DMS53 (cell line): Measurements from ENCODE around the gene ARSI.
A peak's percentile ranks its signal among the peaks of the same experiment; 100 is the strongest.

Source experiments
- DNase-seq: peaks from one replicate; lab custom pipeline; 2025; lab: John Stamatoyannopoulos, UW

Gene ARSI

GRCh38 chr5:150293091-150293941 lies 9.4 kb downstream of the ARSI start:
- DNase-seq, result no peak

- DNase-seq, result no peak
Observed at GRCh38 chr5:150291388-150292385, 11.0 kb downstream of the ARSI start.

- DNase-seq, result peak; percentile 90
Observed at GRCh38 chr5:150289551-150290390, 12.9 kb downstream of the ARSI start, which contains the start of gene CAMK2A. Gene CAMK2A (minus strand): TSS chr5:150289773. CDS start chr5:150289625, 148 bp downstream.

- DNase-seq, result no peak
Observed at GRCh38 chr5:150288791-150289190, 13.9 kb downstream of the ARSI start.

- DNase-seq, result no peak
Observed at GRCh38 chr5:150288361-150288760, 14.3 kb downstream of the ARSI start.

GRCh38 chr5:150286820-150287219 lies 15.9 kb downstream of the ARSI start:
- peak; percentile 84 for DNase-seq

- no peak for DNase-seq
Observed at GRCh38 chr5:150285114-150285513, 17.6 kb downstream of the ARSI start.

DNA sequence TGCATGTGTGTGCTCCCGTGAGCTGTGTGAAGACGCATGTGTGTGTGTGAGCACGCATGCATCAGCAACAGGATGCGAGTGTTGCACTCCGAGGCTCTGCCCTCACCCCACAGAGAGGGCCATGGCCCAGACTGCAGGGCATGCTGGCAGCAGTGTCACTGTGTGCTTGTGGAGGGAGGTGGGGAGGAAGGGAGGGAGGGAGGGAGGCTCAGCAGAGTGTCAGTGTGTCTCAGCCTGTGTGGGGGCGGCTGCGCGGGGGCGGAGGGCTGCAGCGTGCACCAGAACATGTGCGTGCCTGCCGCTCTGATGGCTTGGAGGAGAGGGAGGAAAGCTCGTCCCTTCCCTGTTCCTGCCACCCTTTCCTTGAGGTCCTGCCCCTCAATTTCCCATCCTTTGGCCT lies 18.4 kb downstream of the ARSI start:
- no peak for DNase-seq

- no peak for DNase-seq
Observed at GRCh38 chr5:150283904-150284303, 18.8 kb downstream of the ARSI start.

GRCh38 chr5:150281987-150282386 lies 20.7 kb downstream of the ARSI start:
- DNase-seq, result no peak

GRCh38 chr5:150279330-150280020 lies 23.2 kb downstream of the ARSI start:
- DNase-seq, result no peak

GRCh38 chr5:150278916-150279315 lies 23.8 kb downstream of the ARSI start:
- no peak for DNase-seq

DNA sequence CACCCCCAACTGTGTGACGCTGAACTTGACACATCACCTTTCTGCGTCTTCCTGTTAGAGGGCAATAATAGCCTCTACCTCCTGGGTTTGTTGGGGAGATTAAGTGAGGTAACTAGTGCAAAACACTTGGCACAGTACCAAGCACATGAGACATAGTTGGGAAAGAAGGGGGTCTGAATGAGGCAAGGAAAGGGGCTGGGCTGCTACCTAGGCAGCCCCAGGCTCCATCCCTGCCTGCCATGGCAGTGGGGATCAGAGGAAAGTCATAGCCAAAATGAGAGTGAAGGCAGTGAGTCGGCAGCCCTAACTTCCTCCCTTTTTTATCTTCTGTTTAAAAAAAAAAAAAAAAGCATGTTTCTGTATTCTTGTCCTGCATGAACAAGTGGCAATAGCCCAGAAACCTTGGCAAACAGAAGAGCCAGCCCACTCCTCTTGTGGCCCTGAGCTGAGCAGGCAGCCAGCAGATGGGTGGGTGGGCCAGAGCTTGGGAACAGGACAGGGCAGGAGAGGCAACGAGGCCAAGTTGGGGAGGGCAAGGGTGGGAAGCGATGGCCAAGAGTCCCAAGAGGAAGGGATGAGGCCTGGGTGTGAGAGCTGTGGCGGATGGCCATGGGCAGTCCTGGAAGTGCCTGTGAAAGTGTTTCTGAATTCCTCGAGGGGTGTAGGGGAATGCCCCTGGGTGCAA lies 24.5 kb downstream of the ARSI start:
- no peak for DNase-seq

GRCh38 chr5:150277043-150277442 lies 25.7 kb downstream of the ARSI start:
- no peak for DNase-seq

DNA sequence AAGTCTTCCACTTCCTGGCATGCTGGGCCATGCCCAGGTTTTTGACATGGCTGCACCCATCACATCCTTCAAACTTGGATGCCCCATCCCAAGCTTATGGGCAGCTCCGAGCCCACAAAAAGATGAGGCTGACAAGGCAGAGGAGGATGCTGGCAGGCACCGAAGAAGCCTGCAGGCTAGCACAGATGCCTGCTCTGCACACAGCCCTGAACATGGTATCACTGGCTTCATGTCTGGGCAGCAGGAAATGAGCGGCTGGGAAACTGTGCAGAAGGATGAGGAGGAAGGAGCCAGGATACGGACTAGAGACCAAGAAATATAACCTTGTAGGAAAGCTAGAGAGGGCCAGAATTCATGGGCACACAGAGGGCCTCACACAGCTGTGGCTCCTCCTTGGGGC lies 27.9 kb downstream of the ARSI start:
- no peak for DNase-seq

- peak; percentile 62 for DNase-seq
Observed at GRCh38 chr5:150272531-150272930, 30.2 kb downstream of the ARSI start.

- no peak for DNase-seq
Observed at GRCh38 chr5:150271923-150272322, 30.8 kb downstream of the ARSI start.

GRCh38 chr5:150271296-150271692 lies 31.4 kb downstream of the ARSI start:
- no peak for DNase-seq

GRCh38 chr5:150270541-150271295 lies 32.0 kb downstream of the ARSI start:
- no peak for DNase-seq

- DNase-seq, result no peak
Observed at GRCh38 chr5:150266871-150267291, 35.8 kb downstream of the ARSI start.
